ENCODE results near the gene ELP4.
A peak's percentile ranks its signal among the peaks of the same experiment; 100 is the strongest.

DNA sequence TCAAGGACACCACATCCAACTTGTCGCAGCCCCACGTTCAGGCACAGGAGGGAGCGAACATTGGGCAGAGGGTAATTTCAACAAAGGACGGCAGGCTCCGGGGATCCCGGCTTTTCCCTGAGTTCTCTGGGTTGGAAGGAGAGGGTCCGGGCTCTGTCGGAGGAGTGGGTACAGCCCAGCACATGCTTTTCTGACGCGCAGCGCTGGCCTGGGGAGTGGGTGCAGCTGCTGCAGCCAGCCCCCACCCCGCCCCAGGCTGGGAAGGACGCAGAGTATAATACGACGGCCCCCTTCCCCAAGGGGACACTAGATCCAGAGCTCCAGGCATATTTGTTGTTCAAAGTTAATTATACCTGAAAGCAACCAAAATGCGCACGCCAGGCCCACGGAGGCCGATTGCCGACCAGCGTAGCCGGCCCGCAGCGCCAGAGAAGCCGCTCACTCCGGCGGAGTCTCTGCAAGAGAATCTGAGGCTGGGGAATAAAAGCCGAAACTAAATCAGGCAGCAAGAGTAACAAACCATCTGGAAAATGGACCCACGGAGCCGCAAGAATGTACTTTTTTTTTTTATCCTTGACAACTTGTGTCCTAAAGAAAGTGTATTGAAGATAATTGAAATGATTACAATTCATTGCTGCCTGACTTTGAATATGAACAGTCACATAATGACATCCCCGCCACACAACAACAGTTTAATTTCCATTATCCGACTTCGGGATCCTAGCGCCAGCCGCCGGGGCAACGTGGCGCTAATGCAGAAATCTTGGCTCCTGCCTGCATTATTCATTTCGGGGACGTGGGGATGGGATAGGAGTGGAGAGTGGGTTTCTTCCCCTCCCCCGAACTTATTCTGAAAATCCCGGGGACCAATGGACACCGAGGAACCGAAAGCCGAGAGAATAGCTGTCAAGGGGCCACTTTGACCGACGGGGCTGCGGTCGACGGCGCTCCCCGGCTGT lies 315.6 kb downstream of the ELP4 start:
- TF ChIP-seq EZH2phosphoT487 (IDR thresholded peaks at IDR 0.05; ENCODE audit: unreplicated experiment) (no peak), NANOG (IDR thresholded peaks at IDR 0.05; ENCODE audit: borderline replicate concordance) (peak; percentile 45; the same call in 1 of the 2 replicates), POLR2AphosphoS5 (IDR thresholded peaks at IDR 0.05; ENCODE audit: low read depth) (no peak), ZNF114 (CRISPR knock-in tag; IDR thresholded peaks at IDR 0.05) (no peak), EZH2 (IDR thresholded peaks at IDR 0.05; ENCODE audit: low read depth, unreplicated experiment) (peak; percentile 86), JUNB (IDR thresholded peaks at IDR 0.05; ENCODE audit: unreplicated experiment) (no peak)
- TF ChIP-seq, protein P1, sequence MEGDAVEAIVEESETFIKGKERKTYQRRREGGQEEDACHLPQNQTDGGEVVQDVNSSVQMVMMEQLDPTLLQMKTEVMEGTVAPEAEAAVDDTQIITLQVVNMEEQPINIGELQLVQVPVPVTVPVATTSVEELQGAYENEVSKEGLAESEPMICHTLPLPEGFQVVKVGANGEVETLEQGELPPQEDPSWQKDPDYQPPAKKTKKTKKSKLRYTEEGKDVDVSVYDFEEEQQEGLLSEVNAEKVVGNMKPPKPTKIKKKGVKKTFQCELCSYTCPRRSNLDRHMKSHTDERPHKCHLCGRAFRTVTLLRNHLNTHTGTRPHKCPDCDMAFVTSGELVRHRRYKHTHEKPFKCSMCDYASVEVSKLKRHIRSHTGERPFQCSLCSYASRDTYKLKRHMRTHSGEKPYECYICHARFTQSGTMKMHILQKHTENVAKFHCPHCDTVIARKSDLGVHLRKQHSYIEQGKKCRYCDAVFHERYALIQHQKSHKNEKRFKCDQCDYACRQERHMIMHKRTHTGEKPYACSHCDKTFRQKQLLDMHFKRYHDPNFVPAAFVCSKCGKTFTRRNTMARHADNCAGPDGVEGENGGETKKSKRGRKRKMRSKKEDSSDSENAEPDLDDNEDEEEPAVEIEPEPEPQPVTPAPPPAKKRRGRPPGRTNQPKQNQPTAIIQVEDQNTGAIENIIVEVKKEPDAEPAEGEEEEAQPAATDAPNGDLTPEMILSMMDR (conservative IDR thresholded peaks at IDR 0.05; ENCODE audit: low read depth in 2 of 2): no peak
- TF ChIP-seq, protein P2, sequence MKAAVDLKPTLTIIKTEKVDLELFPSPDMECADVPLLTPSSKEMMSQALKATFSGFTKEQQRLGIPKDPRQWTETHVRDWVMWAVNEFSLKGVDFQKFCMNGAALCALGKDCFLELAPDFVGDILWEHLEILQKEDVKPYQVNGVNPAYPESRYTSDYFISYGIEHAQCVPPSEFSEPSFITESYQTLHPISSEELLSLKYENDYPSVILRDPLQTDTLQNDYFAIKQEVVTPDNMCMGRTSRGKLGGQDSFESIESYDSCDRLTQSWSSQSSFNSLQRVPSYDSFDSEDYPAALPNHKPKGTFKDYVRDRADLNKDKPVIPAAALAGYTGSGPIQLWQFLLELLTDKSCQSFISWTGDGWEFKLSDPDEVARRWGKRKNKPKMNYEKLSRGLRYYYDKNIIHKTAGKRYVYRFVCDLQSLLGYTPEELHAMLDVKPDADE (IDR thresholded peaks at IDR 0.05): no peak
